Keratinocyte (primary cell): ENCODE results near the gene SSH2. TPM values are rescaled to one million over a fixed set of nuclear protein-coding genes. Genes with fewer than 3 reads are reported as not detected.

Source experiments
- DNase-seq: peaks from one replicate; pipeline ENCODE4 v3.0.0-alpha.2; 2011; ENCODE audit warnings: low read depth, missing footprints, low spot score
- FAIRE-seq: peaks from 2 replicates; lab custom pipeline; 2011; peaks lifted over from hg19 to GRCh38; lab: Jason Lieb, UNC
- H2AFZ ChIP-seq: 2 replicates; pipeline ENCODE4 v1.6.0; 2012; ENCODE audit warnings: low read length, control low read depth, inconsistent platforms; ENCODE audit not compliant: control insufficient read depth
- H3K27ac ChIP-seq: 2 replicates; pipeline ENCODE4 v1.5.1; 2011; ENCODE audit warnings: low read length; ENCODE audit not compliant: control insufficient read depth, insufficient read depth
- H3K27me3 ChIP-seq: 3 replicates; pipeline ENCODE4 v1.6.0; 2011; ENCODE audit warnings: low read length; ENCODE audit not compliant: control insufficient read depth, insufficient read depth; ENCODE audit errors: extremely low read depth
- H3K36me3 ChIP-seq, 2 experiments: 2 replicates in 1 of 2; 3 replicates in 1 of 2; pipeline ENCODE4 v1.5.1; 2011; ENCODE audit warnings: low read length in 2 of 2, mild to moderate bottlenecking in 1 of 2; ENCODE audit not compliant: control insufficient read depth in 2 of 2, insufficient read depth in 2 of 2; ENCODE audit errors: extremely low read depth in 1 of 2
- H3K4me1 ChIP-seq: 3 replicates; pipeline ENCODE4 v1.5.1; 2011; ENCODE audit warnings: low read length; ENCODE audit not compliant: control insufficient read depth, insufficient read depth; ENCODE audit errors: extremely low read depth
- H3K4me2 ChIP-seq: 3 replicates; pipeline ENCODE4 v1.6.0; 2011; ENCODE audit warnings: low read depth, low read length; ENCODE audit not compliant: control insufficient read depth, insufficient read depth; ENCODE audit errors: extremely low read depth
- H3K4me3 ChIP-seq, 3 experiments: fragments of 200-600 bp in 1 of 3; sonication (generic) in 1 of 3; 2 replicates in 2 of 3; 3 replicates in 1 of 3; pipeline ENCODE4 v1.5.1; 2011 to 2016; ENCODE audit warnings: low read length in 3 of 3, mild to moderate bottlenecking in 3 of 3, control low read depth in 2 of 3, inconsistent platforms in 1 of 3, low read depth in 1 of 3, mixed read lengths in 1 of 3, mixed run types in 1 of 3, moderate library complexity in 1 of 3; ENCODE audit not compliant: control insufficient read depth in 2 of 3, insufficient read depth in 2 of 3; ENCODE audit errors: extremely low read depth in 1 of 3
- H3K79me2 ChIP-seq: 2 replicates; pipeline ENCODE4 v1.6.0; 2012; ENCODE audit warnings: low read length; ENCODE audit not compliant: control insufficient read depth, insufficient read depth
- H3K9ac ChIP-seq: 3 replicates; pipeline ENCODE4 v1.6.0; 2011; ENCODE audit warnings: low read length; ENCODE audit not compliant: control insufficient read depth, insufficient read depth; ENCODE audit errors: extremely low read depth
- H3K9me1 ChIP-seq: 3 replicates; pipeline ENCODE4 v1.6.0; 2011; ENCODE audit warnings: low read length; ENCODE audit not compliant: control insufficient read depth, insufficient read depth; ENCODE audit errors: extremely low read depth
- H3K9me3 ChIP-seq: 2 replicates; pipeline ENCODE4 v1.5.1; 2012; ENCODE audit warnings: low read depth, low read length; ENCODE audit not compliant: control insufficient read depth
- H4K20me1 ChIP-seq: 3 replicates; pipeline ENCODE4 v1.6.0; 2011; ENCODE audit warnings: low read length; ENCODE audit not compliant: control insufficient read depth, insufficient read depth; ENCODE audit errors: extremely low read depth
- CTCF ChIP-seq, 3 experiments: IDR thresholded peaks in 1 of 3; conservative IDR thresholded peaks in 1 of 3; optimal IDR thresholded peaks in 1 of 3; 2 replicates in 2 of 3; 3 replicates in 1 of 3; pipeline versions ENCODE3 to v1.5.1; 2011; ENCODE audit warnings: low read length in 3 of 3, mild to moderate bottlenecking in 3 of 3, moderate library complexity in 2 of 3, control low read depth in 1 of 3, inconsistent platforms in 1 of 3; ENCODE audit not compliant: insufficient read depth in 2 of 3; ENCODE audit errors: extremely low read depth in 1 of 3
- EZH2 ChIP-seq: IDR thresholded peaks from one replicate; pipeline ENCODE4 v1.6.1; 2012; ENCODE audit warnings: inconsistent platforms, mild to moderate bottlenecking, low read length, moderate library complexity
- dilution Hi-C: fragments of 300-500 bp; cut with MboI; formaldehyde crosslinking; loops from one replicate; pipeline ENCODE4 v1.7.0; 2020; ENCODE audit warnings: low sequenced_read_pairs; ENCODE audit not compliant: extremely low pct_ligation_motif_present
- polyA minus RNA-seq, 3 experiments: library from RNA; depleted of rRNA, polyadenylated mRNA; stranded (reverse); fragments of >200 nt; gene quantifications; 1 replicate in 1 of 3; 2 replicates in 1 of 3; 3 replicates in 1 of 3; pipeline ENCODE4 v1.2.3, GENCODE V29; 2011
- polyA plus RNA-seq, 5 experiments: library from polyadenylated mRNA; depleted of rRNA in 3 of 5; stranded (reverse) in 3 of 5; stranded (forward) in 1 of 5; unstranded in 1 of 5; fragments of >200 nt; gene quantifications; 1 replicate in 1 of 5; 2 replicates in 3 of 5; 3 replicates in 1 of 5; pipeline versions ENCODE4 v1.2.1 to v1.2.3, GENCODE V29; 2011 to 2012; ENCODE audit warnings: missing spikeins in 2 of 5, low read depth in 1 of 5, low replicate concordance in 1 of 5

Gene SSH2, protein sequence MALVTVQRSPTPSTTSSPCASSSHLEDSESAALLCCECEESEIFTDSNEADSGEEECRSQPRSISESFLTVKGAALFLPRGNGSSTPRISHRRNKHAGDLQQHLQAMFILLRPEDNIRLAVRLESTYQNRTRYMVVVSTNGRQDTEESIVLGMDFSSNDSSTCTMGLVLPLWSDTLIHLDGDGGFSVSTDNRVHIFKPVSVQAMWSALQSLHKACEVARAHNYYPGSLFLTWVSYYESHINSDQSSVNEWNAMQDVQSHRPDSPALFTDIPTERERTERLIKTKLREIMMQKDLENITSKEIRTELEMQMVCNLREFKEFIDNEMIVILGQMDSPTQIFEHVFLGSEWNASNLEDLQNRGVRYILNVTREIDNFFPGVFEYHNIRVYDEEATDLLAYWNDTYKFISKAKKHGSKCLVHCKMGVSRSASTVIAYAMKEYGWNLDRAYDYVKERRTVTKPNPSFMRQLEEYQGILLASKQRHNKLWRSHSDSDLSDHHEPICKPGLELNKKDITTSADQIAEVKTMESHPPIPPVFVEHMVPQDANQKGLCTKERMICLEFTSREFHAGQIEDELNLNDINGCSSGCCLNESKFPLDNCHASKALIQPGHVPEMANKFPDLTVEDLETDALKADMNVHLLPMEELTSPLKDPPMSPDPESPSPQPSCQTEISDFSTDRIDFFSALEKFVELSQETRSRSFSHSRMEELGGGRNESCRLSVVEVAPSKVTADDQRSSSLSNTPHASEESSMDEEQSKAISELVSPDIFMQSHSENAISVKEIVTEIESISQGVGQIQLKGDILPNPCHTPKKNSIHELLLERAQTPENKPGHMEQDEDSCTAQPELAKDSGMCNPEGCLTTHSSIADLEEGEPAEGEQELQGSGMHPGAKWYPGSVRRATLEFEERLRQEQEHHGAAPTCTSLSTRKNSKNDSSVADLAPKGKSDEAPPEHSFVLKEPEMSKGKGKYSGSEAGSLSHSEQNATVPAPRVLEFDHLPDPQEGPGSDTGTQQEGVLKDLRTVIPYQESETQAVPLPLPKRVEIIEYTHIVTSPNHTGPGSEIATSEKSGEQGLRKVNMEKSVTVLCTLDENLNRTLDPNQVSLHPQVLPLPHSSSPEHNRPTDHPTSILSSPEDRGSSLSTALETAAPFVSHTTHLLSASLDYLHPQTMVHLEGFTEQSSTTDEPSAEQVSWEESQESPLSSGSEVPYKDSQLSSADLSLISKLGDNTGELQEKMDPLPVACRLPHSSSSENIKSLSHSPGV (N-terminal part only)
- polyA plus RNA-seq = 11.3 to 23.1 TPM (median 13.9 TPM) in 3 replicates
- polyA plus RNA-seq (2011; ENCODE audit: low read depth) = 8.2 TPM
- 14.4 and 18.0 TPM in 2 replicates for polyA plus RNA-seq (2011; cell fraction: cytosol; rRNA removed)
- 23.1 and 25.8 TPM in 2 replicates for polyA plus RNA-seq (2011; cell fraction: nucleus; rRNA removed)
- polyA plus RNA-seq (2012; ENCODE audit: low replicate concordance) = 13.1 and 22.8 TPM in 2 replicates
- 26.8 to 40.0 TPM (median 30.9 TPM) in 3 replicates for polyA minus RNA-seq
- polyA minus RNA-seq (2011; cell fraction: cytosol; rRNA and poly(A)+ RNA removed) = 18.8 TPM
- polyA minus RNA-seq (2011; cell fraction: nucleus; rRNA and poly(A)+ RNA removed) = 35.5 and 69.9 TPM in 2 replicates

- Histone ChIP-seq H3K27me3 (no peaks in the 10 kb centered on the region), H2AFZ (peak within 1 kb of the TSS; percentile 92), H3K4me3 (peak within 1 kb of the TSS; percentile 70 to 97 (median 71)), H3K79me2 (peaks cover 50% of the 10 kb centered on the region), H3K4me2 (peak within 1 kb of the TSS; percentile 88), H4K20me1 (no peaks in the 10 kb centered on the region), H3K27ac (peak within 1 kb of the TSS; percentile 71), H3K36me3 (no peaks in the 10 kb centered on the region), H3K9me3 (no peaks in the 10 kb centered on the region), H3K9ac (peak within 1 kb of the TSS; percentile 73), H3K4me1 (peaks cover 20% of the 10 kb centered on the region), H3K9me1 (peaks cover 2% of the 10 kb centered on the region)
- no peak for DNase-seq
- TF ChIP-seq CTCF (optimal IDR thresholded peaks at IDR 0.05 in 1 of 3, IDR thresholded peaks at IDR 0.05 in 1 of 3, conservative IDR thresholded peaks at IDR 0.05 in 1 of 3; ENCODE audit: extremely low read depth in 1 of 3, insufficient read depth in 2 of 3, low read length in 3 of 3) = peak in 1 of 3 experiments; percentile 27
- TF ChIP-seq EZH2 = no peak
- dilution Hi-C loops = no loop called here
- peak; percentile 58 for FAIRE-seq
Observed at GRCh38 chr17:29929533-29930408, at the start of gene SSH2. Gene SSH2, minus strand, starts transcription at chr17:29930228. Its CDS starts 228 bp downstream, at chr17:29930000.
